ENCODE measurements around the gene MAP4. TPM values are rescaled to one million over a fixed set of nuclear protein-coding genes. Genes with fewer than 3 reads are reported as not detected.
A peak's percentile ranks its signal among the peaks of the same experiment; 100 is the strongest.

The MAP4 gene
- total and polyA plus RNA-seq, 8 donors, result 34.5 to 127 (median 72.2) TPM

DNA sequence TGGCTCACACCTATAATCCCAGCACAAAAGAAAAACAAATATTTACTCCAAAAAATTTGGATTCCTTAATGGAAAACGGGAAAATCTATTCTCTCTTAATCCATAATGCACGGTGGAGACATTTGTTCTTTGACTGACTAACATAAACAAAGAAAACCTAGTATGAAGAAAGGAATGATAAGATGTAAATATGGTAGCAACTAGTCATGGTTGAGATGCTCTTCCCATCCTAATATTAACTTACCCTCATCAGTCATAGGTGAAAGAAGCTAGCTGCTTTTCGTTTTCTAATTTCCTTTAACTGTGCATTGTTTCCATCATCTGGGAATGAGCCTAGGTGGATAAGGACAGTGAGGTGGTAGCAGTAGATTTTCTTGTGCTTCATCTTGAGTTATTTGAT lies 22.0 kb downstream of the MAP4 start:
- TF ChIP-seq CTCF (IDR thresholded peaks at IDR 0.05), result no peak
- Histone ChIP-seq H3K4me1 (peaks cover 0 to 5% (median 4%) of the 10 kb centered on the region in 3 donors), H3K9me3 (no peaks in the 10 kb centered on the region), H3K4me3 (no peak overlapping the region), H3K36me3 (peaks cover 0 to 12% (median 0%) of the 10 kb centered on the region in 3 donors), H3K27ac (no peak overlapping the region), H3K27me3 (no peaks in the 10 kb centered on the region)
- 44 to 52% methylated on average over 3 of the region's 3 CpGs for WGBS, 2 donors
- ATAC-seq (no peak), DNase-seq (no peak), FAIRE-seq (no peak)
- intact Hi-C loops (cut with DNase I), result loop anchor here in 2 of 3 donors (10.0 kb wide), 2 partner anchors 139 to 149 kb away; no protein-coding TSS in a partner anchor

DNA sequence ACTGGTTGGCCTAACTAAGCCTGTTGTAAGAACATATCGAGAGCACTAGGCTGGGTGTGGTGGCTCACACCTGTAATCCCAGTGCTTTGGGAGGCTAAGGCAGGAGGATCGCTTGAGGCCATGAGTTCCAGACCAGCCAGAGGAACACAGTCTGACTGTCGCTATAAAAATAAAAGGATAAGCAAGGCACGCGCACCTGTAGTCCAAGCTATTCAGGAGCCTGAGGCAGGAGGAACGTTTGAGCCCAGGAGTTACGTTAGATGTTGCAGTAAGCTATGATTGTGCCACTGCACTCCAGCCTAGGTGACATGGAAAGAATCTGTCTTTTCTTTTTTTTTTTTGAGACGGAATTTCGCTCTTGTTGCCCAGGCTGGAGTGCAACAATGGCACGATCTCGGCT lies 24.9 kb downstream of the MAP4 start:
- FAIRE-seq (no peak), DNase-seq (no peak), ATAC-seq (no peak)
- intact Hi-C loops (cut with DNase I), result loop anchor here in 2 of 3 donors (10.0 kb wide), 2 partner anchors 137 to 147 kb away; no protein-coding TSS in a partner anchor
- Histone ChIP-seq H3K27me3 (no peaks in the 10 kb centered on the region), H3K36me3 (peaks cover 0 to 12% (median 0%) of the 10 kb centered on the region in 3 donors), H3K27ac (no peak overlapping the region), H3K4me3 (no peak overlapping the region), H3K4me1 (peaks cover 0 to 4% (median 0%) of the 10 kb centered on the region in 3 donors), H3K9me3 (no peaks in the 10 kb centered on the region)
- no peak for TF ChIP-seq CTCF (IDR thresholded peaks at IDR 0.05)
- WGBS, 2 donors, result 92 to 94% methylated on average over 11 of the region's 11 CpGs

DNA sequence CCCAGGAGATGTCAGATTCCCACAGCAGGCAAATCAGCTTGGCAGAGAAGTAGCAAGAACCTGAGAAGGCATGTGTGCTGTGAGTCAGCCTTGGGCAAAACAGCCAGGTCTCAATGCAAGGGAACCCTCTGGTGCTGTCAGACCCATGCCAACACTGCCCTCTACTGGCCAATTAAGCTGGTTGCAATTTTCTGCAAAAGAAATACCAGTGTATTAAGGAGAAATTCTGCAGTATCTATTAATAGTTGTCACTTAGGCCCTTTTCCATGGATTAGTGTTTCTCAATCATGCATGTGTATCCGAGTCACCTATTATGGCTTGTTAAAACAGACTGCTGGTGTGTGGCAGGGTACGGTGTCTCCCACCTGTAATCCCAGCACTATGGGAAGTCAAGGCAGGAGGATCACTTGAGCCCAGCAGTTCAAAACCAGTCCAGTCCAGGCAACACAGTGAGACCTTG lies 26.2 kb downstream of the MAP4 start:
- peak in 5 of 6 donors; percentile 76 to 87 (median 80) for DNase-seq
- no peak for FAIRE-seq
- H3K27me3 ChIP-seq, result no peaks in the 10 kb centered on the region
- peaks cover 0 to 12% (median 0%) of the 10 kb centered on the region in 3 donors for H3K36me3 ChIP-seq
- peak; percentile 98 to 100 (median 99) for ATAC-seq
- peaks cover 0 to 4% (median 3%) of the 10 kb centered on the region in 3 donors for H3K4me1 ChIP-seq
- intact Hi-C loops (cut with DNase I), result loop anchor here in 2 of 3 donors (10.0 kb wide), 2 partner anchors 135 to 145 kb away; no protein-coding TSS in a partner anchor
- H3K9me3 ChIP-seq, result no peaks in the 10 kb centered on the region
- TF ChIP-seq CTCF (IDR thresholded peaks at IDR 0.05), result peak; percentile 79 to 90 (median 86)
- no peak overlapping the region for H3K27ac ChIP-seq
- H3K4me3 ChIP-seq, result no peak overlapping the region
- 38 to 43% methylated on average over 2 of the region's 2 CpGs for WGBS, 2 donors

DNA sequence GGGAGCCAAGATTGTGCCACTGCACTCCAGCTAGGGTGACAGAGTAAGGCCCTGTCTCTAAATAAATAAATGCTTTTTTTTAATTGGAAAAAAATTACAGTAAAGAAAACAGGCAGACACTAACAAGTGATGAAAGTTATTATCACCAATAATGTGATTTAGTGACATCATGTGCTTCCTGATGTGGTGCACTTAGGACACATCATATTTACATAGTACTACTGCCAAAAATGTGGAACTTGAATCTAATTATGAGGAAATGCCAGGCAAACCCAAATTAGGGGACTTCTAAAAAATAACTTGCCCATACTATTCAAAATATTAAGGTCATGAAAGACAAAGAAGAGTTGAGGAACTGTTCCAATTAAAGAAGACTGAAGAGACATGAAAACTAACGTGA lies 30.8 kb downstream of the MAP4 start:
- H3K9me3 ChIP-seq, result no peaks in the 10 kb centered on the region
- no peaks in the 10 kb centered on the region for H3K36me3 ChIP-seq
- no peak overlapping the region for H3K4me3 ChIP-seq
- H3K4me1 ChIP-seq, result peaks cover 0 to 6% (median 3%) of the 10 kb centered on the region in 3 donors
- WGBS, 2 donors, result 40 to 46% methylated on average over 1 of the region's 1 CpG
- no peak for ATAC-seq
- no peak overlapping the region for H3K27ac ChIP-seq
- DNase-seq, result no peak
- intact Hi-C loops (cut with DNase I), result no loop called here
- TF ChIP-seq CTCF (IDR thresholded peaks at IDR 0.05), result no peak
- no peaks in the 10 kb centered on the region for H3K27me3 ChIP-seq
- no peak for FAIRE-seq

GRCh38 chr3:47984075-47984728 lies 32.0 kb downstream of the MAP4 start:
- intact Hi-C loops (cut with DNase I), result no loop called here
- H3K4me3 ChIP-seq, result no peak overlapping the region
- TF ChIP-seq CTCF (IDR thresholded peaks at IDR 0.05), result no peak
- WGBS, 2 donors, result 92 to 94% methylated on average over 3 of the region's 3 CpGs
- DNase-seq (no peak), ATAC-seq (no peak), FAIRE-seq (no peak)
- H3K27me3 ChIP-seq, result no peaks in the 10 kb centered on the region
- H3K27ac ChIP-seq, result no peak overlapping the region
- H3K4me1 ChIP-seq, result peaks cover 0 to 3% (median 3%) of the 10 kb centered on the region in 3 donors
- H3K36me3 ChIP-seq, result no peaks in the 10 kb centered on the region
- H3K9me3 ChIP-seq, result no peaks in the 10 kb centered on the region
